ENCODE data around the gene FOXK1.

GRCh38 chr7:4807598-4808016 lies 125.5 kb downstream of the FOXK1 start:
- TF ChIP-seq POLR2A (IDR thresholded peaks at IDR 0.05), result no peak
- TF ChIP-seq CTCF (IDR thresholded peaks at IDR 0.05), result no peak

All from sigmoid colon (tissue), 3 donors.